ENCODE data around the gene MTIF2.
"Not testable (repeated sequence)": the region's sequence is repeated elsewhere in the genome, so short reads cannot be mapped to it uniquely, and the experiment has no call there.

The MTIF2 gene

GRCh38 chr2:55186837-55187236 is 82.2 kb downstream of the MTIF2 start:
- not testable (repeated sequence) for H3K9ac ChIP-seq (ENCODE audit: low read length); H3K36me3 ChIP-seq (ENCODE audit: control insufficient read depth, insufficient read depth, low read length); H3K9me3 ChIP-seq (ENCODE audit: control insufficient read depth, insufficient read depth, low read depth, low read length); H3K4me1 ChIP-seq (ENCODE audit: control insufficient read depth, insufficient read depth, low read length); H3K27ac ChIP-seq (ENCODE audit: low read depth, low read length); H3K27me3 ChIP-seq (ENCODE audit: control insufficient read depth, insufficient read depth, low read length); H3K4me3 ChIP-seq (ENCODE audit: low read depth, low read length)
